Thyroid gland (tissue), 4 donors: ENCODE measurements around the gene SLC24A3. TPM values are rescaled to one million over a fixed set of nuclear protein-coding genes. Genes with fewer than 3 reads are reported as not detected.

Source experiments
- DNase-seq, 2 donors: peaks; one replicate each; pipeline ENCODE4 v3.0.0-alpha.2; 2019
- H3K27ac ChIP-seq, 3 donors: fragments of 200-600 bp; sonication (generic); 1 replicate in 2 of 3; 2 replicates in 1 of 3; pipeline ENCODE4 v1.5.1; 2016 to 2019; ENCODE audit warnings: mild to moderate bottlenecking in 1 of 3, moderate library complexity in 1 of 3
- H3K27me3 ChIP-seq: fragments of 200-600 bp; sonication (generic); one replicate; pipeline ENCODE4 v1.5.1; 2019
- H3K36me3 ChIP-seq, 2 donors: fragments of 200-600 bp; sonication (generic); one replicate each; pipeline ENCODE4 v1.5.1; 2016 to 2019
- H3K4me1 ChIP-seq, 2 donors: fragments of 200-600 bp; sonication (generic); one replicate each; pipeline ENCODE4 v1.5.1; 2017 to 2019
- H3K4me3 ChIP-seq, 3 donors: fragments of 200-600 bp; sonication (generic); replicated peaks in 1 of 3; 1 replicate in 2 of 3; 2 replicates in 1 of 3; pipeline ENCODE4 v1.5.1; 2016; ENCODE audit warnings: mild to moderate bottlenecking in 1 of 3
- H3K9me3 ChIP-seq: fragments of 200-600 bp; sonication (generic); one replicate; pipeline ENCODE4 v1.5.1; 2017
- POLR2A ChIP-seq, 2 donors: fragments of 450-650 bp; IDR thresholded peaks; one replicate each; pipeline ENCODE4 v1.6.1; 2017; ENCODE audit warnings: antibody characterized with exemption in 2 of 2, mild to moderate bottlenecking in 2 of 2, moderate library complexity in 1 of 2
- WGBS, 2 donors: methylation state at CpG; one replicate each; pipeline ENCODE4 v1.1.5; 2017; 5-methylcytosine and 5-hydroxymethylcytosine counted together
- intact Hi-C: fragments of 100-400 bp; cut with DNase I; formaldehyde crosslinking; loops from one replicate; pipeline ENCODE4 v1.15.1; 2023
- total RNA-seq, 4 donors: library from RNA; depleted of rRNA; stranded (reverse); fragments of >200 nt; gene quantifications; one replicate each; pipeline ENCODE4 v1.2.3, GENCODE V29; 2016
- TF ChIP-seq, protein P1 (sequence below), 6 experiments: fragments of 200-600 bp in 3 of 6; fragments of 450-650 bp in 3 of 6; sonication (generic) in 3 of 6; IDR thresholded peaks; one replicate each; pipeline ENCODE4 v1.5.1; 2016 to 2019; ENCODE audit warnings: antibody characterized with exemption in 6 of 6, mild to moderate bottlenecking in 2 of 6, inconsistent platforms in 1 of 6, moderate library complexity in 1 of 6

Gene SLC24A3
- total RNA-seq, 4 donors from 2014 or later = 4.0 to 8.1 (median 6.3) TPM

DNA sequence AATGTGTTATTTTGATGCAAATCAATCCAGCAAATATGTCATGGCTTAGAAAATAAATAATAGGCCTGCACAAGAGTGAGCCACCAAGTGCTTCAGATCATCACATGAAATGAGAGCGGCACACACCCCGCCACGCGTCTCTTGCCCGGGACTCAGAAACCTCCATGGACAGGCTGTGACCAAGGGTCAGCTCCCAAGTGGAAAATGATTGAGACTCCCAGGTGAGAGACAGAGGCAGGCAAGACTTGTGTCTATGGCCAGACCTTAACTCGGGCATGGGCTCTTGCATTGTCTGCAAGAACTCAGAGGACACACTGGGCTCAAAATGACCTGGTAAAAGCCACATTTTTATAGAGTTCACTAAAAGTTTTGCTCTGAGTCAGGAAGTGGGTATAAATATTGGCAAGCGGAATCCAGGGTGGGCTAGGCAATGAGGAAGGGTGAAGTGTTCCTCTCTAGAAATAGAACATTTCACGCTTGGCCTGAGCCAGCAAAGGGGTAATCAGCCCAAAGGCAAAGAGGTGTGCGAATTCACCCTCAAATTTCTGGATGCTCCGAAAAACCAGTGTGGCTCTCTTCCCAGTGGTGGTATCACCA, 514.9 kb downstream of the SLC24A3 start:
- no peak overlapping the region for H3K27ac ChIP-seq
- no peaks in the 10 kb centered on the region for H3K27me3 ChIP-seq
- no peak for DNase-seq
- intact Hi-C loops = no loop called here
- no peak overlapping the region for H3K4me3 ChIP-seq
- no peaks in the 10 kb centered on the region for H3K4me1 ChIP-seq
- 93 to 94% methylated on average over 10 of the region's 10 CpGs for WGBS, 2 donors
- H3K36me3 ChIP-seq = no peaks in the 10 kb centered on the region
- no peaks in the 10 kb centered on the region for H3K9me3 ChIP-seq
- TF ChIP-seq, protein P1, sequence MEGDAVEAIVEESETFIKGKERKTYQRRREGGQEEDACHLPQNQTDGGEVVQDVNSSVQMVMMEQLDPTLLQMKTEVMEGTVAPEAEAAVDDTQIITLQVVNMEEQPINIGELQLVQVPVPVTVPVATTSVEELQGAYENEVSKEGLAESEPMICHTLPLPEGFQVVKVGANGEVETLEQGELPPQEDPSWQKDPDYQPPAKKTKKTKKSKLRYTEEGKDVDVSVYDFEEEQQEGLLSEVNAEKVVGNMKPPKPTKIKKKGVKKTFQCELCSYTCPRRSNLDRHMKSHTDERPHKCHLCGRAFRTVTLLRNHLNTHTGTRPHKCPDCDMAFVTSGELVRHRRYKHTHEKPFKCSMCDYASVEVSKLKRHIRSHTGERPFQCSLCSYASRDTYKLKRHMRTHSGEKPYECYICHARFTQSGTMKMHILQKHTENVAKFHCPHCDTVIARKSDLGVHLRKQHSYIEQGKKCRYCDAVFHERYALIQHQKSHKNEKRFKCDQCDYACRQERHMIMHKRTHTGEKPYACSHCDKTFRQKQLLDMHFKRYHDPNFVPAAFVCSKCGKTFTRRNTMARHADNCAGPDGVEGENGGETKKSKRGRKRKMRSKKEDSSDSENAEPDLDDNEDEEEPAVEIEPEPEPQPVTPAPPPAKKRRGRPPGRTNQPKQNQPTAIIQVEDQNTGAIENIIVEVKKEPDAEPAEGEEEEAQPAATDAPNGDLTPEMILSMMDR (IDR thresholded peaks at IDR 0.05) = no peak
- TF ChIP-seq POLR2A (IDR thresholded peaks at IDR 0.05) = no peak

GRCh38 chr20:19729672-19730071, 517.2 kb downstream of the SLC24A3 start:
- TF ChIP-seq POLR2A (IDR thresholded peaks at IDR 0.05) = no peak
- TF ChIP-seq, protein P1 (IDR thresholded peaks at IDR 0.05) = no peak
- no peak overlapping the region for H3K4me3 ChIP-seq
- H3K27ac ChIP-seq = no peak overlapping the region
- no peaks in the 10 kb centered on the region for H3K27me3 ChIP-seq
- WGBS, 2 donors = 95 to 97% methylated on average over 4 of the region's 4 CpGs
- peaks cover 0 to 3% of the 10 kb centered on the region in 2 donors for H3K4me1 ChIP-seq
- DNase-seq = no peak
- H3K36me3 ChIP-seq = no peaks in the 10 kb centered on the region
- intact Hi-C loops = no loop called here
- H3K9me3 ChIP-seq = no peaks in the 10 kb centered on the region

DNA sequence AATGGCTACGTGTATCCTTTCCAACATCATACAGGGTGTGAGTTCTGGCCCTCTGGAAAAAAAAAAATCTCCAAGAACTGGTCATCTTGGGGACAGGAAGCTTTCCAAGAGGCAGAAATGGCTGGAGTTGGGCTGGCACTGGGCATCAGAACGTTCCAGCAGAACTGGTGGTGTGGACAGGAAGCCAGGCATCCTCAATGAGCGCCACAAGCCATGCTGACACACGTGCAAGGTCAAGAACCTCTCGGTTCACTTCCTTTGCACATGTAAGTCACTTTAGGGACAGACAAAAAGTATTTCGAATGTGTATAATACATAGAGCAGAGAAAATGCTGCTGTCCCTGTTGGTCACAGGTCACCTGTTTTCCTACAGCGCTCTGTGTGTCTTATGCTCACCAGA, 518.3 kb downstream of the SLC24A3 start:
- DNase-seq = no peak

DNA sequence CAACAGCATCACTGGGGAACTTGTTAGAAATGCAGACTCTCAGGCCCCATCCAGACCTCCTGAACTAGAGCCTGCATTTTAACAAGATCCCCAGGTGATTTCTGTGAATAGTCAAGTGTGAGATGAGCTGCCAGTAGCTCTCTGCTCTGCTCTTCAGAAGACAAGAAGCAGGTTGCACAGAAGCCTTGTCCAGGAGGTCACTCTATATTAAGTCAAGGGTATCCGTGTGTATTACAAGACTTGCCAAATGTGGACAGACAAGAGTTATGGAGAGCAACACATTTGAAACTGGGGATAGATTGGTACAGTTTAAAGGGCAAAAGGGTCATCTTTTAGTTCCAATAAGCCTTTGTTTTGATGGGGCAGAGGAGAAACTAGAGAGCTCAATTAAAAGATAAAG, 522.4 kb downstream of the SLC24A3 start:
- 32 to 35% methylated on average over 1 of the region's 1 CpG for WGBS, 2 donors
- TF ChIP-seq, protein P1 (IDR thresholded peaks at IDR 0.05) = no peak
- TF ChIP-seq POLR2A (IDR thresholded peaks at IDR 0.05) = no peak
- Histone ChIP-seq H3K27me3 (no peaks in the 10 kb centered on the region), H3K4me3 (no peak overlapping the region), H3K9me3 (no peaks in the 10 kb centered on the region), H3K4me1 (peaks cover 0 to 15% of the 10 kb centered on the region in 2 donors), H3K27ac (no peak overlapping the region), H3K36me3 (no peaks in the 10 kb centered on the region)
- intact Hi-C loops = no loop called here
- DNase-seq = no peak

More for the DNA sequence above, 518.3 kb downstream of the SLC24A3 start:
- no peak overlapping the region for H3K4me3 ChIP-seq
- no peaks in the 10 kb centered on the region for H3K9me3 ChIP-seq
- 58 to 71% methylated on average over 7 of the region's 7 CpGs for WGBS, 2 donors
- no peaks in the 10 kb centered on the region for H3K27me3 ChIP-seq
- intact Hi-C loops = no loop called here
- H3K36me3 ChIP-seq = no peaks in the 10 kb centered on the region
- TF ChIP-seq, protein P1 (IDR thresholded peaks at IDR 0.05) = no peak
- TF ChIP-seq POLR2A (IDR thresholded peaks at IDR 0.05) = no peak
- peaks cover 0 to 14% of the 10 kb centered on the region in 2 donors for H3K4me1 ChIP-seq
- no peak overlapping the region for H3K27ac ChIP-seq

- Histone ChIP-seq H3K4me1 (peaks cover 0 to 15% of the 10 kb centered on the region in 2 donors), H3K9me3 (no peaks in the 10 kb centered on the region), H3K27ac (no peak overlapping the region), H3K36me3 (no peaks in the 10 kb centered on the region), H3K27me3 (no peaks in the 10 kb centered on the region), H3K4me3 (no peak overlapping the region)
- intact Hi-C loops = no loop called here
- WGBS, 2 donors = 61 to 67% methylated on average over 6 of the region's 6 CpGs
- peak; percentile 34 to 42 for DNase-seq
- TF ChIP-seq, protein P1 (IDR thresholded peaks at IDR 0.05) = no peak
- TF ChIP-seq POLR2A (IDR thresholded peaks at IDR 0.05) = no peak
These were observed 523.0 kb downstream of the SLC24A3 start for GRCh38 chr20:19735446-19735845.
